Measurements from ENCODE around the gene RRM1. TPM values are rescaled to one million over a fixed set of nuclear protein-coding genes. Genes with fewer than 3 reads are reported as not detected.

Gene RRM1
- total and polyA plus RNA-seq, 2 of the 13 experiments (the other 11 are each of a cell fraction or from before 2014, with no cell fraction given): 17.3 to 108 TPM

DNA sequence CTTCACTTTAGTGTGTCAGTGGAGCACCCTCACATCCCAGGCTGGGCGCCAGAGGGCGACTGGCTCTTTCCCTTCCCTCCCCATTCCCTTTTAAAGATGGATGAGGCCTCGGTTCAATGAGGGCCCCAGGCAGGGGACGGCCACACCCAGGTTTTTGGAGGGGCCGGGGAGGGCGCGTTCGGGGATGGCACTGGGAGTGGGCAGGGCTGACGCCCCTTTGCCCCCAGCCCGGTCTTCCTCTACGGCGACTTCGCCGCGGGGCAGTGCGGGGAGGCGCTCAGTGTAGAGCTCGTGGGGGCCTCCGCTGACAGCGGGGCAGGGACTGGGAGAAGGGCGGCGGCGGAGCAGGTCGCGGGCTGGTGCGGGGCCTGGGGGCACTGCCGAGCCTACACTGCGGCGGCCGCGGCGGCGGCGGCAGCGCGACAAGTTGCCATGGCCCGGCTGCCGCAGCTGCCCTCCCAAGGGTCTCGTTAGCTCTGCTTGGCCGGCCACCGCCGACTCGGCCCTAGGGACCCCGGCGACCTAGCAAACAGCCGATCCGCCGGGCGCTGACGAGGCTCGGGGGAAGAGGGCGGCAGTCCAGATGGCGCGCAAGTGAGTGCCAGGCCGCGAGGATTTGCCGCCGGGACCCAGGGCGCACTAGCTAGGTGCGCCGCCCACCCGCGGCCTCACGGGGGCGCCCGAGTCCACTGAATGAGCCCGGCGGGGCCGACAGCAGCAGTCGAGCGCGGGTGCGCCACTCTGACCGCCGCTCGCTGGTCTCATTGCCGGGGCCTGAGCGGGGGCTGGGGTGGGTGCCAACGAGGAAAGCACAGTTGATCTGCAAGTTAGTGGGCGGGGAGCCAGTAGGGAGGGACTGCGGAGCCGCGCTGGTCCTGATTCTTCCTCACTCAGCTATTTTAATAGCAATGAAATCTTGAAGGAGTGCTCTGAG, 92.7 kb downstream of the RRM1 start (continued):
- TF ChIP-seq, protein P1, sequence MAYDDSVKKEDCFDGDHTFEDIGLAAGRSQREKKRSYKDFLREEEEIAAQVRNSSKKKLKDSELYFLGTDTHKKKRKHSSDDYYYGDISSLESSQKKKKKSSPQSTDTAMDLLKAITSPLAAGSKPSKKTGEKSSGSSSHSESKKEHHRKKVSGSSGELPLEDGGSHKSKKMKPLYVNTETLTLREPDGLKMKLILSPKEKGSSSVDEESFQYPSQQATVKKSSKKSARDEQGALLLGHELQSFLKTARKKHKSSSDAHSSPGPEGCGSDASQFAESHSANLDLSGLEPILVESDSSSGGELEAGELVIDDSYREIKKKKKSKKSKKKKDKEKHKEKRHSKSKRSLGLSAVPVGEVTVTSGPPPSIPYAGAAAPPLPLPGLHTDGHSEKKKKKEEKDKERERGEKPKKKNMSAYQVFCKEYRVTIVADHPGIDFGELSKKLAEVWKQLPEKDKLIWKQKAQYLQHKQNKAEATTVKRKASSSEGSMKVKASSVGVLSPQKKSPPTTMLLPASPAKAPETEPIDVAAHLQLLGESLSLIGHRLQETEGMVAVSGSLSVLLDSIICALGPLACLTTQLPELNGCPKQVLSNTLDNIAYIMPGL (CRISPR knock-in tag; IDR thresholded peaks at IDR 0.05; ENCODE audit: borderline replicate concordance in 1 of 2, low read depth in 1 of 2): peak; percentile 73 to 84
- TF ChIP-seq ZFY (CRISPR knock-in tag; IDR thresholded peaks at IDR 0.05) (peak; percentile 60), ZNF816 (CRISPR knock-in tag; IDR thresholded peaks at IDR 0.05; ENCODE audit: borderline replicate concordance) (0 out of 2 replicates have a peak, but pooled peaks have one; percentile 37), FOXA3 (CRISPR knock-in tag; IDR thresholded peaks at IDR 0.05) (no peak), RELA (CRISPR knock-in tag; IDR thresholded peaks at IDR 0.05) (0 out of 2 replicates have a peak, but pooled peaks have one; percentile 59), MYC (CRISPR knock-in tag; IDR thresholded peaks at IDR 0.05; ENCODE audit: borderline replicate concordance) (peak; percentile 31; the same call in 1 of the 2 replicates), RNF2 (conservative IDR thresholded peaks at IDR 0.05; ENCODE audit: low read depth) (0 out of 2 replicates have a peak, but pooled peaks have one; percentile 44), ZNF17 (CRISPR knock-in tag; IDR thresholded peaks at IDR 0.05) (no peak), HNRNPLL (IDR thresholded peaks at IDR 0.05; ENCODE audit: low read depth, low read length, poor library complexity, severe bottlenecking) (peak; percentile 37), GABPB1 (CRISPR knock-in tag; IDR thresholded peaks at IDR 0.05) (peak; percentile 60; the same call in 1 of the 2 replicates), SPEN (CRISPR knock-in tag; IDR thresholded peaks at IDR 0.05; ENCODE audit: low read depth) (peak; percentile 65)
- TF ChIP-seq, protein P2, sequence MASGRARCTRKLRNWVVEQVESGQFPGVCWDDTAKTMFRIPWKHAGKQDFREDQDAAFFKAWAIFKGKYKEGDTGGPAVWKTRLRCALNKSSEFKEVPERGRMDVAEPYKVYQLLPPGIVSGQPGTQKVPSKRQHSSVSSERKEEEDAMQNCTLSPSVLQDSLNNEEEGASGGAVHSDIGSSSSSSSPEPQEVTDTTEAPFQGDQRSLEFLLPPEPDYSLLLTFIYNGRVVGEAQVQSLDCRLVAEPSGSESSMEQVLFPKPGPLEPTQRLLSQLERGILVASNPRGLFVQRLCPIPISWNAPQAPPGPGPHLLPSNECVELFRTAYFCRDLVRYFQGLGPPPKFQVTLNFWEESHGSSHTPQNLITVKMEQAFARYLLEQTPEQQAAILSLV (CRISPR knock-in tag; IDR thresholded peaks at IDR 0.05; ENCODE audit: borderline replicate concordance): 0 out of 2 replicates have a peak, but pooled peaks have one; percentile 22
- TF ChIP-seq, protein P3, sequence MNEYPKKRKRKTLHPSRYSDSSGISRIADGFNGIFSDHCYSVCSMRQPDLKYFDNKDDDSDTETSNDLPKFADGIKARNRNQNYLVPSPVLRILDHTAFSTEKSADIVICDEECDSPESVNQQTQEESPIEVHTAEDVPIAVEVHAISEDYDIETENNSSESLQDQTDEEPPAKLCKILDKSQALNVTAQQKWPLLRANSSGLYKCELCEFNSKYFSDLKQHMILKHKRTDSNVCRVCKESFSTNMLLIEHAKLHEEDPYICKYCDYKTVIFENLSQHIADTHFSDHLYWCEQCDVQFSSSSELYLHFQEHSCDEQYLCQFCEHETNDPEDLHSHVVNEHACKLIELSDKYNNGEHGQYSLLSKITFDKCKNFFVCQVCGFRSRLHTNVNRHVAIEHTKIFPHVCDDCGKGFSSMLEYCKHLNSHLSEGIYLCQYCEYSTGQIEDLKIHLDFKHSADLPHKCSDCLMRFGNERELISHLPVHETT (CRISPR knock-in tag; conservative IDR thresholded peaks at IDR 0.05): no peak
- TF ChIP-seq, protein P4, sequence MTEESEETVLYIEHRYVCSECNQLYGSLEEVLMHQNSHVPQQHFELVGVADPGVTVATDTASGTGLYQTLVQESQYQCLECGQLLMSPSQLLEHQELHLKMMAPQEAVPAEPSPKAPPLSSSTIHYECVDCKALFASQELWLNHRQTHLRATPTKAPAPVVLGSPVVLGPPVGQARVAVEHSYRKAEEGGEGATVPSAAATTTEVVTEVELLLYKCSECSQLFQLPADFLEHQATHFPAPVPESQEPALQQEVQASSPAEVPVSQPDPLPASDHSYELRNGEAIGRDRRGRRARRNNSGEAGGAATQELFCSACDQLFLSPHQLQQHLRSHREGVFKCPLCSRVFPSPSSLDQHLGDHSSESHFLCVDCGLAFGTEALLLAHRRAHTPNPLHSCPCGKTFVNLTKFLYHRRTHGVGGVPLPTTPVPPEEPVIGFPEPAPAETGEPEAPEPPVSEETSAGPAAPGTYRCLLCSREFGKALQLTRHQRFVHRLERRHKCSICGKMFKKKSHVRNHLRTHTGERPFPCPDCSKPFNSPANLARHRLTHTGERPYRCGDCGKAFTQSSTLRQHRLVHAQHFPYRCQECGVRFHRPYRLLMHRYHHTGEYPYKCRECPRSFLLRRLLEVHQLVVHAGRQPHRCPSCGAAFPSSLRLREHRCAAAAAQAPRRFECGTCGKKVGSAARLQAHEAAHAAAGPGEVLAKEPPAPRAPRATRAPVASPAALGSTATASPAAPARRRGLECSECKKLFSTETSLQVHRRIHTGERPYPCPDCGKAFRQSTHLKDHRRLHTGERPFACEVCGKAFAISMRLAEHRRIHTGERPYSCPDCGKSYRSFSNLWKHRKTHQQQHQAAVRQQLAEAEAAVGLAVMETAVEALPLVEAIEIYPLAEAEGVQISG (CRISPR knock-in tag; IDR thresholded peaks at IDR 0.05): peak; percentile 49; the same call in 1 of the 2 replicates
- TF ChIP-seq, protein P5, sequence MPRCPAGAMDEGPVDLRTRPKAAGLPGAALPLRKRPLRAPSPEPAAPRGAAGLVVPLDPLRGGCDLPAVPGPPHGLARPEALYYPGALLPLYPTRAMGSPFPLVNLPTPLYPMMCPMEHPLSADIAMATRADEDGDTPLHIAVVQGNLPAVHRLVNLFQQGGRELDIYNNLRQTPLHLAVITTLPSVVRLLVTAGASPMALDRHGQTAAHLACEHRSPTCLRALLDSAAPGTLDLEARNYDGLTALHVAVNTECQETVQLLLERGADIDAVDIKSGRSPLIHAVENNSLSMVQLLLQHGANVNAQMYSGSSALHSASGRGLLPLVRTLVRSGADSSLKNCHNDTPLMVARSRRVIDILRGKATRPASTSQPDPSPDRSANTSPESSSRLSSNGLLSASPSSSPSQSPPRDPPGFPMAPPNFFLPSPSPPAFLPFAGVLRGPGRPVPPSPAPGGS (CRISPR knock-in tag; IDR thresholded peaks at IDR 0.05): peak; percentile 67; the same call in 1 of the 2 replicates
- TF ChIP-seq, protein P6, sequence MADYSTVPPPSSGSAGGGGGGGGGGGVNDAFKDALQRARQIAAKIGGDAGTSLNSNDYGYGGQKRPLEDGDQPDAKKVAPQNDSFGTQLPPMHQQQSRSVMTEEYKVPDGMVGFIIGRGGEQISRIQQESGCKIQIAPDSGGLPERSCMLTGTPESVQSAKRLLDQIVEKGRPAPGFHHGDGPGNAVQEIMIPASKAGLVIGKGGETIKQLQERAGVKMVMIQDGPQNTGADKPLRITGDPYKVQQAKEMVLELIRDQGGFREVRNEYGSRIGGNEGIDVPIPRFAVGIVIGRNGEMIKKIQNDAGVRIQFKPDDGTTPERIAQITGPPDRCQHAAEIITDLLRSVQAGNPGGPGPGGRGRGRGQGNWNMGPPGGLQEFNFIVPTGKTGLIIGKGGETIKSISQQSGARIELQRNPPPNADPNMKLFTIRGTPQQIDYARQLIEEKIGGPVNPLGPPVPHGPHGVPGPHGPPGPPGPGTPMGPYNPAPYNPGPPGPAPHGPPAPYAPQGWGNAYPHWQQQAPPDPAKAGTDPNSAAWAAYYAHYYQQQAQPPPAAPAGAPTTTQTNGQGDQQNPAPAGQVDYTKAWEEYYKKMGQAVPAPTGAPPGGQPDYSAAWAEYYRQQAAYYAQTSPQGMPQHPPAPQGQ (CRISPR knock-in tag; IDR thresholded peaks at IDR 0.05; ENCODE audit: borderline replicate concordance): 0 out of 2 replicates have a peak, but pooled peaks have one; percentile 68

All from HepG2 (cell line).